BJ (cell line): ENCODE measurements around the gene MYBPH. TPM values are rescaled to one million over a fixed set of nuclear protein-coding genes. Genes with fewer than 3 reads are reported as not detected.

Experiments
- CTCF ChIA-PET: fragments of 350-600 bp; formaldehyde crosslinking; extraction: SDS; loops from one replicate; lab custom pipeline; 2021; ENCODE audit warnings: antibody characterized with exemption, inconsistent platforms; lab: Yijun Ruan, JAX
- POLR2A ChIA-PET: fragments of 300-600 bp; sonication (Branson Sonifier 250); formaldehyde crosslinking; extraction: SDS; loops from one replicate; lab custom pipeline; 2021; ENCODE audit warnings: antibody characterized with exemption; lab: Charles Lee
- DNase-seq: peaks from one replicate; pipeline ENCODE4 v3.0.0-alpha.2; 2011; ENCODE audit warnings: low read depth
- H3K27me3 ChIP-seq: 2 replicates; pipeline ENCODE4 v1.6.0; 2011; ENCODE audit warnings: low read length; ENCODE audit not compliant: control insufficient read depth, insufficient read depth
- H3K36me3 ChIP-seq: 2 replicates; pipeline ENCODE4 v1.5.1; 2011; ENCODE audit warnings: low read length; ENCODE audit not compliant: control insufficient read depth, insufficient read depth
- H3K4me3 ChIP-seq: 2 replicates; pipeline ENCODE4 v1.5.1; 2011; ENCODE audit warnings: low read depth, mild to moderate bottlenecking, control low read depth, low read length
- CTCF ChIP-seq: IDR thresholded peaks from 2 replicates; pipeline ENCODE4 v1.5.1; 2011; ENCODE audit warnings: low read depth, mild to moderate bottlenecking, control low read depth, inconsistent platforms, low read length, moderate library complexity; ENCODE audit not compliant: insufficient read depth
- polyA plus RNA-seq: library from polyadenylated mRNA; depleted of rRNA; stranded (reverse); fragments of >200 nt; gene quantifications from 2 replicates; pipeline ENCODE4 v1.2.3, GENCODE V29; 2011

Gene MYBPH
- polyA plus RNA-seq, 1 experiment: not detected

DNA sequence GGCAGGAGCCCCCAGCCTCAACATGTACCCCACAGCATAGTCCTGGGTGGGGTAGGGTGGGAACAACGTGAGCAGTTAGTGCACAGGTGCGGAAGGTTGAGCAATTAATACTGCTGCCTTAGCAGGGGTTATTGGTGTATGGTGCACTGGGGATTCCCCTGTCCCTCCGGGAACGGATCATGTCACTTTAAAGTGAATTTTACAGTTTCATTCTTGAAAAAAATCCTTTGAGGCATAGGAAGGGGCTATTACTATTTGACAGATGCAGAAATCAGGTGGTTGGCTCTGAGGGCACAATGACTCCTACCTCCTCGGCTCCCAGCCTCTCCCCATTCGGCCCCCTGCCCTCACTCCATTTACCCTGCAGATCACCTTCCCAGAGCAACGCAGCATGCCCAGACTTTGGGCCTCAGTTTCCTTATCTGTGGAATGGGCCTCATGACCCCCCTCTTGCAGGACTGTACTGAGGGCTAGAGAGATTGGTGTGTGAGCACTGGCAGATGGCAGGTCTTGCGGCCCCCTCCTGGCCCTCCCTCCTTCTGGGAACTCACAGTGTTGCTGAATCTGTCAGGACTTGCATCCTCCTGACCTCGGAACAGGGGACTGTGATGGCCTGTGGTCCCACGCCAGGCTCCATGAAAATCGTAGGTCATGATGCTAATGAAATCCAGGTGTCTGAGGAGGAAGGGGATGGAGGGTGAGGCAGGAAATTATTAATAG, 5.1 kb upstream of the MYBPH start:
- Histone ChIP-seq H3K27me3 (peaks cover 1% of the 10 kb centered on the region; the same call in 1 of the 2 replicates), H3K36me3 (no peaks in the 10 kb centered on the region), H3K4me3 (no peak overlapping the region)
- CTCF ChIA-PET: interaction anchor here (0.9 to 9.3 kb wide), 4 partner anchors 8 to 86 kb away, joined by 3 to 60 read pairs (median 4); no protein-coding TSS in a partner anchor
- no peak for TF ChIP-seq CTCF
- no peak for DNase-seq
- POLR2A ChIA-PET: no interaction called here

DNA sequence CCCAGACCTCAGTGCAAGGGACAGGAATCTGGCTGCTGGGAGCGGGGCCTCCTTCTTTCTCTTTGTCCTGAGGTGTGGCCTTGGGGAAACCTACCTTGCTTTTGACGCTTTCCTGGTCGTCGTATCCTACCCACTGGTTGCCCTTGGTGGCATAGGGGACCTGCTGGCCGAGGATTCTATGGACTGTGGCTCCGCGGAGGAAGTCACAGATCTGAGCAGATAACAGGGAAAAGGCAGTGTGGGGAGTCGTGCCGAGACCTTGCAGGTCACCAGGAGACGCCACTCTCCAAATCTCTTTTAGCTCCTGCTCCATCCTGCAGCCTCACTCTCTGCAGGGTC, 4.0 kb upstream of the MYBPH start:
- Histone ChIP-seq H3K4me3 (no peak overlapping the region), H3K36me3 (no peaks in the 10 kb centered on the region), H3K27me3 (peaks cover 1% of the 10 kb centered on the region; the same call in 1 of the 2 replicates)
- POLR2A ChIA-PET: no interaction called here
- no peak for TF ChIP-seq CTCF
- no peak for DNase-seq
- CTCF ChIA-PET: interaction anchor here (1.1 to 2.0 kb wide), 3 partner anchors 9 to 54 kb away, joined by 3 to 5 read pairs (median 3); no protein-coding TSS in a partner anchor

- TF ChIP-seq CTCF: no peak
- DNase-seq: no peak
- ChIA-PET POLR2A (no interaction called here), CTCF (interaction anchor here (1.4 to 11.7 kb wide), 5 partner anchors 9 to 140 kb away, joined by 3 to 146 read pairs (median 5); no protein-coding TSS in a partner anchor)
- H3K4me3 ChIP-seq: no peak overlapping the region
- no peaks in the 10 kb centered on the region for H3K36me3 ChIP-seq
- peaks cover 1% of the 10 kb centered on the region; the same call in 1 of the 2 replicates for H3K27me3 ChIP-seq
These were observed 3.4 kb upstream of the MYBPH start for GRCh38 chr1:203178821-203179666.

GRCh38 chr1:203178083-203178482, 2.5 kb upstream of the MYBPH start:
- POLR2A ChIA-PET: no interaction called here
- H3K27me3 ChIP-seq: no peaks in the 10 kb centered on the region
- H3K36me3 ChIP-seq: no peaks in the 10 kb centered on the region
- no peak for TF ChIP-seq CTCF
- CTCF ChIA-PET: interaction anchor here (1.4 to 11.7 kb wide), 5 partner anchors 10 to 139 kb away, joined by 3 to 146 read pairs (median 5); no protein-coding TSS in a partner anchor
- no peak overlapping the region for H3K4me3 ChIP-seq
- no peak for DNase-seq

GRCh38 chr1:203177470-203178039, 1.9 kb upstream of the MYBPH start:
- no peak for TF ChIP-seq CTCF
- ChIA-PET CTCF (interaction anchor here (1.7 to 12.2 kb wide), 5 partner anchors 8 to 138 kb away, joined by 4 to 183 read pairs (median 10); partner anchors contain the start of gene ADORA1), POLR2A (no interaction called here)
- Histone ChIP-seq H3K36me3 (no peaks in the 10 kb centered on the region), H3K27me3 (no peaks in the 10 kb centered on the region), H3K4me3 (no peak overlapping the region)
- no peak for DNase-seq
